Lung (tissue), 13 donors: ENCODE measurements around the gene FEM1C. TPM values are rescaled to one million over a fixed set of nuclear protein-coding genes. Genes with fewer than 3 reads are reported as not detected.
A peak's percentile ranks its signal among the peaks of the same experiment; 100 is the strongest.

Experiments
- ATAC-seq: fragments of 200-7000 bp; cut with Tn5 transposase; one replicate; pipeline ENCODE4 v1.9.1; 2020; ENCODE audit warnings: moderate number of reproducible peaks; ENCODE audit not compliant: insufficient read depth, low FRiP score
- DNase-seq, 3 donors: peaks; one replicate each; pipeline ENCODE4 v3.0.0-alpha.2; 2013 to 2017
- H3K27ac ChIP-seq, 2 donors: one replicate each; pipeline ENCODE4 v1.5.1; 2013; ENCODE audit warnings: mild to moderate bottlenecking in 2 of 2, moderate library complexity in 2 of 2, control low read depth in 1 of 2, inconsistent platforms in 1 of 2, low read depth in 1 of 2, low read length in 1 of 2
- H3K27me3 ChIP-seq, 3 donors: one replicate each; pipeline ENCODE4 v1.5.1; 2013; ENCODE audit warnings: low read length in 2 of 3; ENCODE audit not compliant: control insufficient read depth in 3 of 3, insufficient read depth in 3 of 3
- H3K36me3 ChIP-seq, 4 donors: one replicate each; pipeline ENCODE4 v1.5.1; 2013; ENCODE audit warnings: low read length in 4 of 4, mild to moderate bottlenecking in 1 of 4, moderate library complexity in 1 of 4; ENCODE audit not compliant: control insufficient read depth in 4 of 4, insufficient read depth in 4 of 4
- H3K4me1 ChIP-seq, 5 donors: one replicate each; pipeline ENCODE4 v1.5.1; 2013; ENCODE audit warnings: low read length in 5 of 5, mild to moderate bottlenecking in 2 of 5, moderate library complexity in 1 of 5; ENCODE audit not compliant: control insufficient read depth in 5 of 5, insufficient read depth in 5 of 5
- H3K4me3 ChIP-seq: one replicate; pipeline ENCODE4 v1.5.1; 2013; ENCODE audit warnings: mild to moderate bottlenecking, control low read depth, moderate library complexity
- H3K9ac ChIP-seq, 2 donors: one replicate each; pipeline ENCODE4 v1.5.1; 2013; ENCODE audit warnings: low read length in 2 of 2, control low read depth in 1 of 2; ENCODE audit not compliant: insufficient read depth in 1 of 2
- H3K9me3 ChIP-seq, 4 donors: one replicate each; pipeline ENCODE4 v1.5.1; 2013; ENCODE audit warnings: low read length in 3 of 4, mild to moderate bottlenecking in 1 of 4, moderate library complexity in 1 of 4; ENCODE audit not compliant: control insufficient read depth in 4 of 4, insufficient read depth in 3 of 4
- WGBS, 2 donors: extraction: QIAGEN DNeasy Blood & Tissue Kit; methylation state at CpG; one replicate each; pipeline ENCODE4 v1.1.7; 2013; 5-methylcytosine and 5-hydroxymethylcytosine counted together
- polyA plus RNA-seq, 2 donors: library from polyadenylated mRNA; stranded (reverse); fragments of 200-250 nt; gene quantifications; one replicate each; pipeline ENCODE4 v1.2.1, GENCODE V29; 2013
- small RNA-seq: library from RNA; depleted of rRNA; stranded (forward); fragments of <200 nt; gene quantifications from one replicate; pipeline ENCODE3, GENCODE V24; 2014; ENCODE audit warnings: low replicate concordance
- total RNA-seq, 2 donors: library from RNA; depleted of rRNA in 1 of 2; stranded (reverse); fragments of >200 nt in 1 of 2; gene quantifications; one replicate each; pipeline ENCODE4 v1.2.1, GENCODE V29; 2014 to 2021
- TF ChIP-seq, protein P1 (sequence below): IDR thresholded peaks from 2 replicates; pipeline ENCODE4 v1.5.1; 2012; ENCODE audit warnings: mild to moderate bottlenecking; ENCODE audit errors: control extremely low read depth, extremely low read depth
- donor health status: control.
- donor health status: control.
- donor health status: Bipolar disorder and iron deficiency.
- donor health status: healthy.
- donor health status: DM: yes; HTN: yes; CAD: no.

The FEM1C gene
- total and polyA plus RNA-seq, 4 donors, result 8.0 to 47.9 (median 19.2) TPM

DNA sequence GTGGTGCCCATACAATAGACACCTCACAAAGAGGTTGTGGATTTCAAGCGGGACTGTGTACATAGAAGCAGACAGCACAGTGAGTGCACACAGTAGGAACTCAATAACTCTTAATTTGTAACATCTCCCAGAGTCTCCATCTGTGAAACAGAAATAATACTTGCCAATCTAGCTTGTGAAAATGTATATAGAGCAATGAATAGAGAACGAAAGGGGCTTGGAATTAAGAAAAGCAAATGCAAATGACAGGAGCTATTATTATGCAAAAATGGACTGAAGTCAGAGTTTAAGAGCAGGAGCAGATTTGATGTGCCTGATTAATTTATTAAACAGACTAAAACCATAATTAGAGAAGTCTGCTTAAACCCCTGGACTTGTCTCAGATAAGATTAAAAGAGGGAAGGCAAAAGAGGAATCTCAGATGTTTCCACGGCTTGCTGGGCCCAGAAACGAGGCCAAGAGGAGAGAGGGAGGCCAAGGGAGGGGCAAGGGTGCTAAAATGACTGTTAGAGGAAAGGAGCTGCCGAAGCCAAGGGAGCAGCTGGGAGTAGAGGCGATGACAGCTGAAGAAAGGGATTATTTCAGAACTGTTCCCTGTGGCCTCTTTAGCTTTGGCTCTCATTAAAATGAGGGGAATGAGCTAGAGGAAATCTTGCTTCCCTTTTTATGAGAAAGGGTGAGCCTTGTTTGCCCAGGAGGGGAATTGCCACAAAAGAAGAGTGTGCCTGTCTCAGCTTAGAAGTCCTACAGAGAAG, 72.1 kb downstream of the FEM1C start:
- ATAC-seq, result no peak
- Histone ChIP-seq H3K4me1 (peaks cover 0 to 15% (median 0%) of the 10 kb centered on the region in 5 donors), H3K27ac (no peak overlapping the region), H3K9me3 (no peaks in the 10 kb centered on the region), H3K9ac (no peak overlapping the region), H3K36me3 (no peaks in the 10 kb centered on the region), H3K27me3 (no peaks in the 10 kb centered on the region), H3K4me3 (no peak overlapping the region)
- 34 to 36% methylated on average over 6 of the region's 6 CpGs for WGBS, 2 donors
- TF ChIP-seq, protein P1, sequence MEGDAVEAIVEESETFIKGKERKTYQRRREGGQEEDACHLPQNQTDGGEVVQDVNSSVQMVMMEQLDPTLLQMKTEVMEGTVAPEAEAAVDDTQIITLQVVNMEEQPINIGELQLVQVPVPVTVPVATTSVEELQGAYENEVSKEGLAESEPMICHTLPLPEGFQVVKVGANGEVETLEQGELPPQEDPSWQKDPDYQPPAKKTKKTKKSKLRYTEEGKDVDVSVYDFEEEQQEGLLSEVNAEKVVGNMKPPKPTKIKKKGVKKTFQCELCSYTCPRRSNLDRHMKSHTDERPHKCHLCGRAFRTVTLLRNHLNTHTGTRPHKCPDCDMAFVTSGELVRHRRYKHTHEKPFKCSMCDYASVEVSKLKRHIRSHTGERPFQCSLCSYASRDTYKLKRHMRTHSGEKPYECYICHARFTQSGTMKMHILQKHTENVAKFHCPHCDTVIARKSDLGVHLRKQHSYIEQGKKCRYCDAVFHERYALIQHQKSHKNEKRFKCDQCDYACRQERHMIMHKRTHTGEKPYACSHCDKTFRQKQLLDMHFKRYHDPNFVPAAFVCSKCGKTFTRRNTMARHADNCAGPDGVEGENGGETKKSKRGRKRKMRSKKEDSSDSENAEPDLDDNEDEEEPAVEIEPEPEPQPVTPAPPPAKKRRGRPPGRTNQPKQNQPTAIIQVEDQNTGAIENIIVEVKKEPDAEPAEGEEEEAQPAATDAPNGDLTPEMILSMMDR, result no peak
- peak; percentile 54 to 81 (median 71) for DNase-seq

DNA sequence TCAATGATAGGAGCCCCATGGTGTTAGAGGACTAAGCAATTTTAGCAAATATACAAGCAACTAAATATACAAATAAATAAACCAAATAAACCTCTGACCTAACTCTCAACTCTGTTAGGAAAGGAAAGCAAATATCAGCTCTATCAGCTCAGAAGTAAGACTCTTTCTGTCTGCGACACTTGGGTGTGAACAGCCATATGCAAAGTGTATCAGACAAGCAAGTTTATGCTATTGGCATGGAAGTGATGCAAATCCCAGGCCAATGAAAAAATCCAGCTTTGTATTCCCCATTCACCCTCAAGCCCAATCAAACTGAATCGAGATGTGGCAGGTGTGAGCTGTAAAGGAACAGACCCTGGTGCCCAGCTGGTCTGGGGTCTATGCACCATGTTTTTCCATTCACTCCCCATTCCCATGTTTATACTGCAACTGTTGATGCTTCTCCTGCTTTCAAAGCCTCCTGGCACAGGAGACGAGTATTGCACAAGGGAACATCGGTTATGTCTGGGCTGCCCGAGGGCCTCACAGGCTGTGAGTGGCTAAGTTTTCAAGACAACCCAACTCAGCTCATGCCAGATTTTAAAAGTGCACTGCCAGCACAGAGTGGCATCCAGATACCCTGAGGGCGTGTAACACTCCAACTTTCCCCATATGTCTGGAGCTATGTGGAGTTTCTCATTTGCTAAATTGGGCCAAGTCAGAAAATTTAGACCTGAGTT, 73.1 kb downstream of the FEM1C start:
- DNase-seq, result peak; percentile 41 to 82 (median 66)

DNA sequence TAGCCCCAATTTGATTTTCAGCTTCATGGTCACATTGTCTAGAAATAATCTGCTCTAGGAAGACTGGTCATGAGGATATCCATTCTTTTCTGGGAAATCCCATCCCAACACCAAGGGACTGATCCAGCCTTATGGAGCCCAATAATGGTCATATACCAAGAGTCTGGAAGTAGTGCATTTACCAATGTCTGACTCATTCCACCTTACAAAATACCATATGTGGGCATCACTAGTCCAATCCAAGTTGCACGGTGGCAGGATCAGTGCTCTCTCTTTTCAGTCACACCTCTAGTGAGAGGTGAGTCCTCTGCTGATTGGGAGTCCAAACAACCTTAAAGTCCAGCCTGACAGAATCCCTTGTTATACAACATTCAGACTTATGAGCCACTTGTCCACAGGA, 73.7 kb downstream of the FEM1C start:
- Histone ChIP-seq H3K4me3 (no peak overlapping the region), H3K27me3 (no peaks in the 10 kb centered on the region), H3K9ac (no peak overlapping the region), H3K36me3 (no peaks in the 10 kb centered on the region), H3K27ac (no peak overlapping the region), H3K9me3 (no peaks in the 10 kb centered on the region), H3K4me1 (peaks cover 0 to 15% (median 0%) of the 10 kb centered on the region in 5 donors)
- WGBS, 2 donors, result 85 to 94% methylated on average over 1 of the region's 1 CpG
- ATAC-seq, result no peak
- TF ChIP-seq, protein P1, result no peak
- no peak for DNase-seq

More for the DNA sequence above, 73.1 kb downstream of the FEM1C start:
- Histone ChIP-seq H3K4me1 (peaks cover 0 to 15% (median 0%) of the 10 kb centered on the region in 5 donors), H3K4me3 (no peak overlapping the region), H3K9me3 (no peaks in the 10 kb centered on the region), H3K27ac (no peak overlapping the region), H3K27me3 (no peaks in the 10 kb centered on the region), H3K9ac (no peak overlapping the region), H3K36me3 (no peaks in the 10 kb centered on the region)
- TF ChIP-seq, protein P1, result no peak
- 66 to 80% methylated on average over 6 of the region's 6 CpGs for WGBS, 2 donors
- ATAC-seq, result no peak

Small RNAs within 50 kb of the gene (small RNA-seq; reads per million reads assigned to genes)
- gene AC008628.1 (not detected), gene AC008628.2 (not detected)

Other genes starting within 250 kb of the FEM1C start
- 1 to 10 TPM; 6.7 to 7.0 TPM for gene CCDC112, start 248.1 kb downstream of the FEM1C start, total RNA-seq
- gene CCDC112, start 248.1 kb downstream of the FEM1C start, polyA plus RNA-seq, result 1 to 10 TPM; 3.5 to 9.9 TPM
- gene TICAM2, start 57.7 kb upstream of the FEM1C start, total RNA-seq, result 1 to 10 TPM; 1.5 to 5.8 TPM
- gene TICAM2, start 57.7 kb upstream of the FEM1C start, polyA plus RNA-seq, result 1 to 10 TPM; 2.3 to 2.7 TPM
- gene TMED7, start 81.3 kb upstream of the FEM1C start, total RNA-seq, result 100 to 1,000 TPM; 102 to 141 TPM
- 10 to 100 TPM; 19.9 to 43.8 TPM for gene TMED7, start 81.3 kb upstream of the FEM1C start, polyA plus RNA-seq